KG1 (cell line): Measurements from ENCODE around the gene MEDAG.

Source experiments
- DNase-seq: peaks from one replicate; lab custom pipeline; 2025; lab: John Stamatoyannopoulos, UW

MEDAG gene

DNA sequence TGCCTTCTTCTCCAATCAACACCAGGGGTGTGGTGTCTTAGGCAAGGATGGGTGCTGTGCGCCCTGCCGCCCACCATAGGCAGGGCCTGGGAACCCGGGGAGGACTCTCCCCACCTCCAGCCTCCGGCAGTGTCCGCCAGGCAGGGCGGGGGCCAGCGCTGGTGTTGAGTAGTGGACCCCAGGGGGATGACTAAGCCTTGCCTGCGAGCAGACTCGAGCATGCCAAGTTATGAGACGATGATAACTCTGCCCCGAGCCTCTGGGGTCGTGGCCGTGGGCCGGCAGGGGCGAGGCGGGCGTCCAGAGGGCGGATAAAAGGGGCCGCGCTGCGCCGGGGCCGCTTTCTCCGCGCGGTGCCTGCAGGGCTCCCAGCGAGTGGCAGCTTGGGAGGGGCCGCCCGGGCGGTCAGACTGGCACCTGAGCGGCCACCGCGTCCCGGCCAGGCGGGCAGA is at the start of gene MEDAG:
MEDAG (plus strand) TSS at position 340 of the 452 bp plus-strand sequence. CDS start 245 bp downstream, outside the sequence.
- DNase-seq, result no peak

DNA sequence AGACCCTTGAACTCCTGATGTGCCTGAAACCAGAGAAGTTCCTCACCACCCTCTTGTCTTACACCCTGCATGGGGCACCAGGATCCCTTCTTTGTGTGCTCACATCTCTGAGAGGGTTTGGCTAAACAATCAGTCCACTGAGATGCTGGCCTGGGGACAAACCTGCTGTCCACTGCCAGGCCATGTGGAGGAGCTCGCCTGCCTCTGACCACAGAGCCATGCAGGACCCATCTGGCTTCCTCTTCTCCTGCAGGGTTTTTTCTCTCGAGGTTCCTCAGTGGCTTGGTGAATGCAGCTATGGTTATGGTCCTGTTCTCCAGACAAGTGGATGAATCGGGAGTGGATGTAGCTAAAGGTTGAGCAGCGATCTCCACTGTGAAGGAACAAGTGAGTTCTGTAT is 49.1 kb upstream of the MEDAG start:
- DNase-seq, result no peak

DNA sequence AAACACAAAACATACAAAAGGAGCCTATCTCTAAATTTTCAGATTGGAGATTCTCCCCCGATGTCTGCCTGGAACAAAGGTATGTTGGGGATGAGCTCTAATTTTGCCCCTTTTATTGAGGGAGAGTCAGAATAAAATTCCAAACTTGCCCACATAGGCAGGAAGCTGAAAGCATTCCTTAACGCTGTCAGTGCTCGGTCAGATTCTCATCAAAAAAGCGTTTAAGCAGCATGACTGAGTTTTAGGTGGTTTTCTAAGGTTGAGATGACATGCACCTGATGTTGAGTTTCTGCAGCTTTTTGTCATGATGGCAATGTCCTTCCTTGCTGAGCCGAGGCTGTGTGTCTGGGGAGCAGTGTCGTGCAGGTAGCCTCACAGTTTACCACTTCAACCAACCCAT is 48.4 kb upstream of the MEDAG start:
- DNase-seq, result no peak

DNA sequence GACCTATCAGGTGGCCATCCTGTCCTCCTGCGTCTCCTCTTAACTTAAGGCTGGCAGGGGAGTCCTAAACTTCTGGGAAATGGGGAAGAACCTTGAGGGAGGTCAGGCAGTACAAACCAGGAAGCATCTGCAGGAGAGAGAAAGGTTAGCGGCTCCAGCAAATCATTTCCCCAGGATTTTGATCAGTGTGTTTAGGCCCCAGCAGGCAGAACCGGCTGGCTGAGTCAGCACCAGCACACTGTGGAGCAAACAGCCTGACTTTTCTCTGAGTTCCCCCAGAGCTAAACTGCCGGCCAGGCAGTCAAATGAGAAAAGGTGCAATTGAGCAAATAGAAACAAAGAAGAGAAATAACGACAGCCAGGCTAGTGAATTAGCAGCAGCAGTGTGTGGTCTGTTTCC is 46.7 kb upstream of the MEDAG start:
- no peak for DNase-seq

DNA sequence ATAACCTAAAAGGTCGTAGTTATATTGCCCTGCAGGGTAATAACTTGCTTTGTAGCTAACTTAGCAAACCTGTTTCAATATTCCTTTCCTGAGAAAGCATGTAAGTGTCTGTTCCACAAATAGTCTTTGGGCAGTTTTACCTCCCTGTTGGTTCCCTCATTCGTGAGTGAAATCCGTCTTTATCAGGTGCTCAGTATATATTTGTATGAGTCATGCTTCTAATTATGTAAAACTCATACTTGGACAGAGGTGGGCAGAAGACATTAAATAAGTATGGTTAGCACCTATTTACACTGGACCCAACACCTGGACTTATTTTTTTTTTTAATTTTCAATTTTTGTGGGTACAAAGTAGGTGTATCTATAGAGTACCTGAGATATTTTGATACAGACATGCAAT is 44.9 kb upstream of the MEDAG start:
- no peak for DNase-seq

DNA sequence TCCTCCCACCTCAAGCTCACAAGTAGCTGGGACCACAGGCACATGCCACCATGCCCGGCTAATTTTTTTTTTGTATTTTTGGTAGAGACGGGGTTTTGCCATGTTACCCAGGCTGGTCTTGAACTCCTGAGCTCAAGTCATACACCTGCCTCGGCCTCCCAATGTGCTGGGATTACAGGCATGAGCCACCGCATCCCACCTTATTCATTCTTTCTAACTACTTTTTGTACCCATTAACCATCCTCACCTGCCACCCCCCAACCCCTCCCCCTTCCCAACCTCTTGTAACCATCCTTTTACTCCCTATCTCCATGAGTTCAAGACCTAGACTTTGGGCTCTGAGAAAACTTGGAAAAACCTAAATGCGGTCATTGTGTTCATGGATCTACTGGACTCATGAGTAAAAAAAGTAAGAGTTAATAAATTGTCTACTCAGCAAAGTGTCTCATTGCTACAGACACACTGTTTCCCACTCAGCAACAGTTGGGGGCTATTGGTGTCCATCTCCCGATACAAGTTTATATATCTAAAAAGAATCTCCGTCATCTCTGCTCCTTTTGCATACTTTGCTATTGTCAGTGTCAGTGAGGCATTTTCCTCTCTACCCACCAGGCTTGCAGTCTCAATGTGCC is 44.1 kb upstream of the MEDAG start:
- no peak for DNase-seq

DNA sequence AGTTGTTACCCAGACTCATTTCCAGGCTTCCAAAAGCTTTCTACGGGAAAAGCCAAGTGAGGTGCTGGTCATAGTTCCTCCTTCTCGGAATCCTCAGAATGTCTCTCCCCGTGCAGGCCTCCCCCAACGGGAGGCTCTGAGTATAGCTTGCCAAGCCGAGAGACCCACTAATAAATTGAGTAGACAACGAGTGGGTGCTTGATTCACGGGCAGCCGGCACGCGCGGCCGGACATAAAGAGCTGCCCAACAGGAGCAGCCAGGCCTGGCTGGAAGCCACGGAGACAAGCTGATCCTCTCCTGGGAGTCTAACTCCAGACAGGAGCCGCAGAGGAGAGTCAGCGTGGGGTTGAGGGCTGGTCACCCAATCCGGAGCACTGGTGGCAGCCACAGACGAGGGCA is 43.4 kb upstream of the MEDAG start:
- no peak for DNase-seq

DNA sequence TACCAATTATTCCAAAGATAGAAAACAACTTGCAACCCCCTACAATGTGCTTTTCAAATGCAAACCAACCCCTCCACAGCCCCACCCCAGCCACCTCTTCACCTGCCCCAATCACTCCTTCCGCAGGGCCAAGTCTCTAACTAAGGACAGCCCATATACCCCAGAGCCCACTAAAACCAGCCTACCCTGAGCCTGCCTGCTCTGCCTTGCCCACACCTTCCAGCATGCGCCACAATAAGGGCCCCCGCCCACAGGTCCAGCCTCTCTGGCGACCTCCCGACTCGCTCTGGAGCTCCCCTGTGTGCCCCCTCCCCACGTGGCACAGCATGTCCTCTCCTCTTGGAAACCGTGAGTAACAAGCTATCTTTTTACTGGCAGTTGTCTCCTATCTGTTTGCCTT is 42.8 kb upstream of the MEDAG start:
- DNase-seq, result no peak

DNA sequence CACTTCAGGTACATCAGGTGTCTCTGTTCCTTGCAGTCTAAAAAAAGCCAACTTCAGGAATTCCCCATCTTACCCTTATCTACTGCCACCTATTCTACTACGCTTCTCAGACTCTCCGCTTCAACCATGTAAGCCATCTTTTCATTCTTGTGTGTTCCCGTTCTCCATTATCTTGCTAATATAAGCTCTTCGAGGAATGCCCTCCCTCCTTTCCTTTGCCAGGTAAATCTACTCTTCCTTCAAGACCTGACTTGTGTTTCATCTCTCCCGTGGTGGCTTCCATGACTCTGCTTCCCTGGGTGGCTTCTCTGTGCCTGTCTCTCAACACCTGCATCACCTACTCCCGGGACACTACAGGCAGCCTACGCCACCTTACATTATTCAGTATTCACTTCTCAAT is 42.3 kb upstream of the MEDAG start:
- DNase-seq, result no peak

DNA sequence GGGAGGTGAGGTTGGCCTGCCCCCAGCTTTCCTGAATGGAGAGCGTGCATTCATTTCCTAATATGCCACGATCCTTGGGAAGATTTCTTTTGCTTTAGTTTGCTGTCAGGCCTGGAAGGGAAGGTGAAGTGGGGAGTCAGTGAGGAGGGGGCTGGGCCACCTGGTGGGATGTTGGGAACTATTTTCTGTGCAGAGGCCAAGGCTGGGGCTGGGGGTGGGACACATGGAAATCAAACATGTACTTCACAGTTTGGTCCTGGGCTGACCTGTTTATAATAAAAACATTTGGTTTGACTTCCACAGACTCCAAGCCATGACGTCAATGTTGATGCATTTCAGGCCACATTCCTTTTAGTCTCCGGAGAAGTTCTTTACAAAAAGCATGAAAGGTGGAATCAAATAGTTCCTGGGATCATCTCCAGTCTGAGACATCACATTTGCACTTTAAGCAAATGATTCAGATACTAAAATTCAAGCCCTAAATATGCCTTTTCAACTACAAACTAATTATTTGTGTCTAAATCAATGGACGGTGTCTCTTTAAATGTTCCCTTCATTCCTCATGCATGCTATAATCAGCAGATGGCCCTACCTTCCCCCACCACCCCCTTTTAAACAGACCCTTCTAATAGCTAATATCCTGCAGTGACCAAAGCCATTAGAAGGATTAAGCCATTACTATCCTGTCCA is 41.5 kb upstream of the MEDAG start:
- no peak for DNase-seq

DNA sequence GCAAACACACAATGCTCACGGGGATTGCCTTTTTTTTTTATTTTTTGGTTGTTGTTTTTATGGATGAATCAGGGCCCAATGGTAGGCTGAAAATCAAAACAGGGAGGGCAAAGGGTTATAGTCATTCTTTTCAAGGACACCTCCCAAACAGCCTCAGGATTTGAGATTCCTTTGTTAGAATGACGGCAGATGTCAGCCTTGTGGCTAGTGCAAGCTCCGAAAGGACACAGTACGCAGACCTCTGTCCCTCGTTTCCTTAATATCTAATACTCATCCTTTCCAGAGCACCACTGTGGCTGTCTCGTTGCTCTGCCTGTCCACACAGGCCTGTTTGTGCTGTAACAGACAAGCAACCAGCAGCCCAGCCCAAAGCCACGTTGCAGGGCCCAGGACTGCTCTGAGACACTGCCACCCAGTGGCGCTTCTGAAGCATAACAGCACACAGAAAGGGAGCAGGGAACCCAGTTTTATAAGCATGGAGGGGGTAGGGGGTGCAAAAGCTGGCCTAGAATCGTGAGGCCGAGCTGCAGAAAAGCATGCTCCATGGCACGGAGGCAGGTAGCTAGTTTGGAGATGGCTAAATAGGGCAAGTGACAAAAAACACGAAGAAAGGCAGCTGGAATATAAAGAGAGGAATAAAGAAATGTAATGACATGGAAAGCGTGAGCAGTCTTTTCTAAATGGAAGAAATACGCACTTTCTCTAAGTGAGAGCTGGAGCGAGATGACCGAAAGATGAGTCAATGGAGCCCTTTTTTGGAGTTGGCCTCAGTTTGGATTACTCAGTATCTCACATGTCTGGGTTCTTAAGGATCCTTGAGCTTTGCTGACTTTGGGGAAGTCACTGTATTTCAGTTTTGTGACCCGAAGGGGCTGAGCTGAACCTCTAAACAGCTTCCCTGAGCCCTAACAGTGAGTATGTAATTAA is 40.7 kb upstream of the MEDAG start:
- DNase-seq, result peak; percentile 33

DNA sequence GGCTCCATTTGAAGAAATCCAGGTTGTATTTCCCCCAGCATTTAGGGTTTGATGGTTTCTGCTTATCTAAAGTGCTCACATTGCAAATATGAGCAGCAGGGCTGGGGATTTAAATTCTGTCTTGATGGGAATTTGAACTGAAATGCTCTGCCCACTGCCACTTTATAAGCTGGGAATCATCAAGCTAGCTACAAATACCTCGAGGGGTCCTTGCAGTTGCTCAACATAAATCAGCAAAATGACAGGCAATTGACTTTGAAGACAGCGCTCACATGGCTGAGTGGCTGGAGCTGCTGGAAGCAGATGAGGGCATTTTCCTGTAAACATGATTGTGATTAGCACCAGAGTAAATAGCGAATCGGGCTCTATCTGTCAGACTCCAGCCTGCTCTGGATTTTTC is 39.4 kb upstream of the MEDAG start:
- no peak for DNase-seq

DNA sequence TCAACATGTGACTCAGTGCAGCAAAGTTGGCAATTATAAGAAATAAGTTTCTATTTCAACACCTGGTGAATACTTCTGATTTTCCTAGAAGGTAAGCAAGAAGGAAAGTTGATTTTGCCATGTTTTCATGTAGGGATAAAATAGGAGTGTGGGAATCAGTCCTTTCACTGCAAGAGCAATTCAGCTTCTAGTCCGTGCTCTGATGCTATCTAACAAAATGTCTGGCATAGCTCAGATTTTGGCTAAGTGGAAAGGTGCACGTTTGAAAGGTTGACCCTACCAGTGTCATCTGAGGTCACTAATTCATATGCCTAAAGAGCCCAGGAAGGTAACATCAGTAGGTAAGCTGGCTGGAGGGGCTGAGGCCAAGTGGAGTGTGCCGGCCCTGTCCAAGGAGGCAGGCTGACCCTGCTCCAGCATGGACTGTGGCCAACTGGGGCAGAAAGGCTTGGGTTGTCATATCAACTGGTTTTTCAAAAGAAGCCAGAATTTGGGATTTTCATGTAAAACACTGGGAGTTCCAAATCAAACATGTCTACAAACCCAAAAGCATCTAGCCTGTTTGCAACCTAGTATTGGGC is 38.9 kb upstream of the MEDAG start:
- no peak for DNase-seq

DNA sequence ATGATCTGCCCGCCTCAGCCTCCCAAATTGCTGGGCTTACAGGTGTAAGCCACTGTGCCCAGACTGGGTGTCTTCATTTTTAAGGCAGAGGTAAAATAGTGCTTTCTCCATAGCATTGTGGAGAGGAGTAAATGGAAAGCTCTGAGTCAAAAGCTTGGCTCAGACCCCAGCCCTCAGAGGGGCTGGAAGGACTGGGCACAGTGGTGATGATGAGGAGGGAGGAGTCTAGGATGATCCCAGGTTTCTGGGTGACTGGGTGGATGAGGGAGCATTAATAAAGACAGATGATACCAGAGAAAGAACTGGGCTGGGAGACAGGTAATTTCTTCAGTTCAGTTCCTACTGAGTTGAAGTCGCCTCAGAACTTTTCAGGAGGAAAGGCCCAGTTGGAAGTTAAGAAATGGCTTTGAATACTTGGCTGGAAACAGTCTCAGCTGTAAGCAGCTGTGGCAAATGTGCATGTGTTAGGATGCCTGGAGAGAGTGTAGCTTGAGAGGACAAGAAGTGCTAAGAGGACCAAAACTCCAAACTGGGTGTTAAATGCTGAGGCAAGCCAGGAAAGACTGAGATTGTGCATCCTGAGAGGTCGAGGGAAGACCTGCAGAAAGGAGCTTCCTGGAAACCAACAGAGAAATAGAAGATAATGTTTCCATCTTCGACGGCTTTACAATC is 37.1 kb upstream of the MEDAG start:
- DNase-seq, result no peak

DNA sequence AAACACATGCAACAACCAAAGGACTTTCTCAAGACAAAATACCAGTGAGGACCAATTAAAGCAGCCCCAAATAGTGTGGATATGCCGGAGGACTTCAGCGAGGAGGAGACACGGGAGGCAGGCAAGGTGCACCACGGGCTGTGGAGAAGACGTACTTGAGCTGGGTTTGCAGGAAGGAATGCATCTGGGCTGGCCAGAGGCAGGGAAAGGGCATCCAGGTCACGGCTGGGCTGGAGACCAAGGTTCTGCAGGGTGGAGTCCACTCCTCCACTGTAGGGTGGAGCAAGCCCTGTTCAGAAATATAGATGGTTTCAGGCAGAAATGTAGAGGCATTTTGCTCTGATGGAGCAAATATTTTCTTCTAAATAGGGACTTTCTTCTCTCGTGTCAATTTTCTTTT is 36.6 kb upstream of the MEDAG start:
- no peak for DNase-seq

DNA sequence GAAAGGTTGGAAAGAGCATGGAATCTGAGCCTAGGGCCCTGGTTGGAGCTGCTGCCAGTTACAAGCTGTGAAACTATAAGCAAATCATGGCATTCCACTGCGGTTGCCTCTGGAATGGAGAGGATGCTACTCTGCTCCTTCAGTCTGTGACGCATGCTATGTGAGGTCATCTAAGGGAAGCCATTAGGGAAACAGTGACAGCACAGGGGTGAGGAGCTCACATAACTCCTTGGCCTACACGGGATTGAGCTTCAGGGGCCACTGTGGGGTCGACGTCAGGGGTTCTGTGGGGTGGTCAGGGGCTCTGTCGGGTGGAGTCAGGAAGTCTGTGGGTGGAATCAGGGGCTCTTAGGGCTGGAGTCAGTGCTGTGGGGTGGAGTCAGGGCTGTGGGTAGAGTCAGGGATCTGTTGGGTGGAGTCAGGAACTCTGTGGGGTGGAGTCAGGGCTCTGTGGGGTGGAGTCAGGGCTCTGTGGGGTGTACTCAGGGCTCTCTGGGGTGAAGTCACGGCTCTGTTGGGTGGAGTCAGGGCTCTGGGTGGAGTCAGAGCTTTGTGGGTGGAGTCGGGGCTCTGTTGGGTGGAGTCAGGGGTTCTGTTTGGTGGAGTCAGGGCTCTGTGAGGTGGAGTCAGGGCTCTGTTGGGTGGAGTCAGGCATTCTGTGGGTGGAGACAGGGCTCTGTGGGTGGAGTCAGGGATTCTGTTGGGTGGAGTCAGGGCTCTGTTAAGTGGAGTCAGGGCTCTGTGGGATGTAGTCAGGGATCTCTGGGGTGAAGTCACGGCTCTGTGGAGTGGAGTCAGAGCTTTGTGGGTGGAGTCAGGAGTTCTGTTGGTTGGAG is 35.8 kb upstream of the MEDAG start:
- DNase-seq, result no peak

DNA sequence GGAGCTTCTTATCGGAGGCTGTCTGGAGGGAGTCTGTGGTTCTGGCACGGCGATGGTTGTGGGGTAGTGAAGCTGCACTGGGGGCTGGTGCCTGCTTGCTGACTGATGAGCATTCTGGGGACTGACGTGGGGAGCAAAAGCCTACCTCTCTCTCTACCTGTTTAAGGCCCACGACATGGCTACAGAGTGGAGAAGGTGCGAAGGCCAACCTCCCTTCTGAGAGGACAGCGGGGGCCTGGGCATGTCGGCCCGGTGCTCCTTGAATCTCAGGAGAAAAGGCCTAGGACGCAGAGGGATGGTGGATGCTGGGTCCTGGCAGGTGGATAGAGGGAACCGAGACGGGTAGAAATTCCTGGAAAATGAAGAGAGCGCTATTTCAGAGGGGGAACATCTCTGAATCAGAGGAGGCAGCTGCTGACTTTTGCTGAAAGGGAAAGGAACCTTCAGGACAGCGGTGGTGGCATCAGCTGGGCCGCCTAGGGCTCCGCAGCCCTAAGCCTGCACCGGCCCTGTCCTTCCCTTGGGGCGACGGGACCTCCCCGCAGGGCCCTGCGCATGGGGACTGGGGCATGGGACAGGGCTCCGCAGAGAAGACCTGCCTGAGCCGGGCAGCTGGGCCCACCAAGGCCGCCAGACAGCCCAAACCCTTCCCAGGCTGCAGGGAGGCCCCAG is 35.0 kb upstream of the MEDAG start:
- DNase-seq, result no peak

DNA sequence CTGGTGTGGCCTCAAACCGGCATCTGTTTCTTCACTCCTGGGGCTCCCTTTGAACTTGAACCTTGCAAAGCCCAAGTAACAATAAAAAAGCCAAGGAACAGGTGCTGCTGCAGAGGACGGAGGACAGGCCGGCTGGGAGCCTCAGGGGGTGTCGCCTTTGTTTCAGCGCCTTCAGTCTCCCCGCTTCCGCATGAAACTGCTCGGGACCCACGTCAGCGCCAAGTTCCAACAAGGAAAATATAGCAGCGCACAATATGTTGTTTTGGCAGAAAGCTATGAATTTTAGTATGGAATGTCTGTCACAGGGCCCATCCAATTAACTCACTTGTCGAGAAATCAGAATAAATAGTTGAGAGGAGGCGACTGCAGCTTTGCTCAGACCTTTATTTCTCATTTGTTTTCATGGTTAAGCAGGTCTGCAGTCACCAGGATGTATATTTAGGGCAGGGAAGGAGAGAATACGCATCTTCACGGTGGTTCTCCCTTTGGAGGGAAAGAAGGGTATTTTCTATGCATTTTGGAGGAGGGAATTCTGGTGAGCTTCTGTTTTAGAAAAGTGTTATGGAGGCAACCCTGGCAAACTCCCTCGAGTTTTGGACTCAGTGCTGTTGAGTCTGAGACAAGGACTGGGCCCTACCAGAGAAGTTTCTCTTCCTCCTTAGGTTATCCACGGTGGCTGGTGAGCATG is 34.3 kb upstream of the MEDAG start:
- DNase-seq, result no peak

DNA sequence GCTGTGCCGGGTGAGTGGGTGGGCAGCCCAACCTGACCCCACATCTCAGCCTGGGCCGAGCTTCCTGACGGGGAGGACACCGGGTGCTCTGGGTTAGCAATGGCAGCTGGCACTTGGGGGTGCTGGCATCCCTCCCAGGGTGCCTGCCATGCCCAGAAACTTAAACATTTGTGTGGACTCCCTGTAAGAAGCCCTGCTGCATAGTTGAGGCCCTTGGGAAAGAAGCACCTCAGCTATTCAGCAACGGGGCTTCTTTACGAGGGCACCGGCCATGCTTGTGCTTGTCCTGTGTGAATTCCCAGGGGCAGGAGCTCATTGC is 33.8 kb upstream of the MEDAG start:
- DNase-seq, result no peak
